DOHH2 (cell line): ENCODE results near the gene MYBPC3.

ENCODE experiments used
- CTCF ChIP-seq: fragments of 200-600 bp; sonication (generic); IDR thresholded peaks from one replicate; pipeline ENCODE4 v1.5.1; 2014; ENCODE audit warnings: antibody characterized with exemption, mild to moderate bottlenecking, low read depth, low read length; ENCODE audit not compliant: poor library complexity, severe bottlenecking
- EZH2phosphoT487 ChIP-seq: fragments of 200-600 bp; sonication (generic); IDR thresholded peaks from 2 replicates; pipeline ENCODE4 v1.6.1; 2017; ENCODE audit warnings: borderline replicate concordance, mild to moderate bottlenecking, antibody characterized with exemption, low read length, moderate library complexity, mixed read lengths

- TF ChIP-seq CTCF (no peak), EZH2phosphoT487 (no peak)
Measured at GRCh38 chr11:47391077-47391583, 38.6 kb upstream of the MYBPC3 start.
